GM23248 (cell line): ENCODE data around the gene MDP1.

ENCODE experiments used
- EZH2 ChIP-seq: fragments of 200-600 bp; sonication (generic); IDR thresholded peaks from 2 replicates; pipeline ENCODE4 v1.6.1; 2018; ENCODE audit warnings: antibody characterized with exemption, mild to moderate bottlenecking; ENCODE audit not compliant: insufficient read depth, poor library complexity, severe bottlenecking
- EZH2phosphoT487 ChIP-seq: fragments of 200-600 bp; sonication (generic); IDR thresholded peaks from 2 replicates; pipeline ENCODE4 v1.6.1; 2018; ENCODE audit warnings: antibody characterized with exemption, moderate library complexity, mild to moderate bottlenecking, low read depth; ENCODE audit not compliant: insufficient read depth

GRCh38 chr14:24232645-24233537 lies 17.0 kb upstream of the MDP1 start, which contains the start of gene GMPR2:
- TF ChIP-seq EZH2 (no peak), EZH2phosphoT487 (no peak)
